HPDE6-E6E7 (cell line): ENCODE data around the gene NCAN.
"Not testable (repeated sequence)": the region's sequence is repeated elsewhere in the genome, so short reads cannot be mapped to it uniquely, and the experiment has no call there.

Experiments used
- DNase-seq: peaks from one replicate; pipeline ENCODE4 v3.0.0; 2011; ENCODE audit warnings: missing footprints; ENCODE audit errors: extremely low spot score

NCAN gene

GRCh38 chr19:19193926-19194325 lies 17.8 kb upstream of the NCAN start:
- no peak for DNase-seq

DNA sequence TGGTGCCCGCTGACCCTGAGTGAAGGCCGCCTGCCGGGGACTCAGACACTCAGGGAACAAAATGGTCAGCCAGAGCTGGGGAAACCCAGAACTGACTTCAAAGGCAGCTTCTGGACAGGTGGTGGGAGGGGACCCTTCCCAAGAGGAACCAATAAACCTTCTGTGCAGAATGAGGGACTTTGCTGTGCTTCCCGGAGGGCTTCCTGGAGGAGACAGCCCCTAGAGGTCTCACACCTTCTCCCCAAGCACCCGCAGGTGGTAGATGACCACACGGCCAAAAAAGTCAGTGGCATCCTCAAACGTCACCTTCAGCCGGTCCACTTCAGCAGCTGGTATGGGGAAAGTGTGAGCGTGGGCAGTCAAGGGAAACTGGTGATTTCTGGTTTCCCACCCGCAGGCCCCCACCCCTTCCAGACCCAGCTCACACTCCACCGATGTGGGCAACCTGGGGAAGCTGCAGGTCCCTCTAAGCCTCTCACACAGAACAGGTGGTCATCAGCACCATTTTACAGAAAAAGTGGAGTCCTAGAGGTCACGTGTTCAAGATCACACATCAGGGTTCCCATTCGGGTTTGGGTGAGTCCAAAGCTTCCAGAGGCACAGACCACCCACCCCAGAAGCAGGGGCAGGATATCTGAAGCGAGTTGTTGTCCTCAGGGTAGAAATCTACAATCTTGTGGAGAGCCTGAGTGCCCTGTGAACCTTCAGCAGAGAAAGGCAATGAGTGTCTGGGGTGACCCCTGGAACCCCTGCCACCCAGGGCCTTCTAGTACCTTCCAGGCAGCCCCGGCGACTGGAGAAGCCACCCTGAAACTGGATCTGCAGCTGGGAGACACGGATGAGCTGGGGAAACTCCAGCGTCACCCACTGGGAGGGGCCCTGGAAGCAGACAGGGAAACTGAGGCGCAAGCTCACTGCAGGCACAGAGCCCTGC lies 9.8 kb upstream of the NCAN start:
- DNase-seq, result no peak

DNA sequence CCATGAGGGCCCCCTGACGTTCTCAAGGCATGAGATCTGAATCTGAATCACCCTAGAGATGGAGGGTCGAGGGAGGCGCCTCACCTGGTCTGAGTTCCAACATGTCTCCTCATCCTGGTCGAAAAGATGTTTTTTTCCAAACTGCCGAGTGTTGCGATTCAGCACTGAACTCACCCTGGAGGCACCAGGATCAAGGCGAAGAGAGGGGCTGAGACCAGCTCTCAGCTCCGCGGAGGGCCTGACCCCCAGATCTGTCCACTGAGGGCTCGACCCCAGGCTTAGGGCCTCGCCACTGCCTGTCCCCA lies 9.1 kb upstream of the NCAN start:
- no peak for DNase-seq

DNA sequence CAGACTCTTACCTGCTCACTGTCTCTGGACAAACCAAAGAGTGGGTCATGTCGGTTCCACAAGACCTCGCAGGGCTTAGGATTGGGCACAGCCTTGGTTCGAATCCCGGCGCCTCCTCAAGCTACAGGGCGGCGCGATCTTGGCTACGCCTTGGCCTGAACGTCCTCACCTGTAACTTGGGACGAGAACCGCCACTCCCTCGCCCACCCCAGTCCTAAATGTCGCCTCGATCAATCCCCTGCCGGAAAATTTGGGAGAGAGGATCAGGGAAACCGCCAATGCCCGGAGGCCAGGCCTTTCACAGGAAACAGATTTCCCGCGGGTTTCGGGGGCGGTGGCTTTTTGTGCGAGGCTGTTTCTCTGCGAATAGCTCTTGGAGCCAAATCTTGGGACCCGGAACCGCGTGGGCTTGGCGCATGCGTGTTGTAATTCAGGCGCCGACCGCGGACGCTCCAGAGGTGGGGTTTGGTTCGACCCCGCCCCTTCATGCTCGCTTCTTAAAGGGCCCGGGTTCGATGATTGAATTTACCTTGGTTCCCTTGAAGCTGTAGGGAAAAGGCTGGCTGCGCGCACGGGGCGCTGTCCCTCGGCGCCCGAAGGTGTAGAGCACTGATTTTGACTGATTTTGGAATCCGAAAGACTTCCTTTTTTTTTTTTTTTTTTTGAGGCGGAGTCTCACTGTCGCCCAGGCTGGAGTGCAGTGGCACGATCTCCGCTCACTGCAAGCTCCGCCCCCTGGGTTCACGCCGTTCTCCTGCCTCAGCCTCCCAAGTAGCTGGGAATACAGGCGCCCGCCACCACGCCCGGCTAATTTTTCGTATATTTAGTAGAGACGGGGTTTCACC lies 8.5 kb upstream of the NCAN start, which contains the start of gene NR2C2AP:
Gene NR2C2AP, minus strand, starts transcription at position 403 of the 845 bp plus-strand sequence. Its CDS starts 354 bp downstream, at position 49.
- peak; percentile 97 for DNase-seq

GRCh38 chr19:19204181-19204580 lies 7.6 kb upstream of the NCAN start:
- DNase-seq, result no peak

GRCh38 chr19:19205416-19206410 lies 6.0 kb upstream of the NCAN start:
- no peak for DNase-seq

DNA sequence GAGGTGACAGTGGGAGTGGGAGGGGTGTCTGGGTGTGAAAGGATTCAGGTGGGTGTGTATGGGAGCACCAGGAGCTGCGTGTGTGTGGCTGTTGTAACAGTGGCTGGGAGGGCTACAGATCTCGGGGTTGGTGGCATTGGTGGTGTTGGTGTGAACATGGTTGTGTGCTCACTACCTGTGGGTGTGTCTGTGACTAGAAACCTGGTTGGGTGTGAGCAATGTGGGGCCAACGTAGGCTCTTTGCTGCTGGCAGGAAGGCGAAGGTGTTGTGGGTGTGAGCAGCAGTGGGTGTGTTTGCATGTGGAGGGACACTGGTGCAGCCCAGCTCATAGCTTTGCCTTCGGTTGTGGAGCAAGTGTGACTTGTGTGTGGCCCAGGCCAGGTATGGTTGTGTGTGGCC lies 4.8 kb upstream of the NCAN start:
- DNase-seq, result no peak

DNA sequence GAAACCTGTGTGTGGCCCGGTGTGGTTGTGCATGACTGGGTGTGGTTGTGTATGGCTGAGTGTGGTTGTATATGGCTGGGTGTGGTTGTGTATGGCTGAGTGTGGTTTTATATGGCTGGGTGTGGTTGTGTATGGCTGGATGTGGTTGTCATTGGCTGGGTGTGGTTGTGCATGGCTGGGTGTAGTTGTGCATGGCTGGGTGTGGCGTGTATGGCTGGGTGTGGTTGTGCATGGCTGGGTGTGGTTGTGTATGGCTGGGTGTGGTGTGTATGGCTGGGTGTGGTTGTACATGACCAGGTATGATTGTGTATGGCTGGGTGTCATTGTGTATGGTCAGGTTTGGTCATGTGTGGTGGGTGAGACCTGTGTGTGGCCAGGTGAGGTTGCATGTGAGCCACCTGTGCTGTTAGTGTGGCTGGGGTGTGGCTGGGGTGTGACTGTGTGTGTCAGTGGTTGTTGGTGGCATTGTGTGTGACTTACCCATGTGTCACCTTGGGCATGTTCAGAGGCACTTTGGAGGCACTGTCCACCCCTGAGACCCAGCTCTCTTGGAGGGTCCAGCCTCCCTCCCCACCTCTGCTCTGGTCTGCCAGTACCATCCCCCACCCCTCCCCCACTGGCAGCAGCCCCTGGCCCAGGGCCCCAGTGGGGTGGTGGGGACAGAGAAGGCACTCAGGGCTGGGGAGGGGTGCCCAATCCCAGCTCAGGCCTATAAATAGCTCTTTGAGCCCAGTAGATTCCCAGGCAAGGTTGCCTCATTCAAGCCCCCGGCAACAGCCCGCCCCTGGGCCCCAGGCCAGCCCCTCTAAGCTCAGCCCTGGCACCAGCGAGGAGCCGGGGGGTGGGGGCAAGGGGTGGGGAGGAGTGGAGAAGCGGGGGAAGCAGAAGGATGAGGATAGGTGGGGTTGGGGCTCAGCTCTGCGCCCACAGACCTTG lies 3.9 kb upstream of the NCAN start:
- DNase-seq, result no peak

- DNase-seq, result no peak
These were observed 2.4 kb upstream of the NCAN start for GRCh38 chr19:19209372-19209771.

DNA sequence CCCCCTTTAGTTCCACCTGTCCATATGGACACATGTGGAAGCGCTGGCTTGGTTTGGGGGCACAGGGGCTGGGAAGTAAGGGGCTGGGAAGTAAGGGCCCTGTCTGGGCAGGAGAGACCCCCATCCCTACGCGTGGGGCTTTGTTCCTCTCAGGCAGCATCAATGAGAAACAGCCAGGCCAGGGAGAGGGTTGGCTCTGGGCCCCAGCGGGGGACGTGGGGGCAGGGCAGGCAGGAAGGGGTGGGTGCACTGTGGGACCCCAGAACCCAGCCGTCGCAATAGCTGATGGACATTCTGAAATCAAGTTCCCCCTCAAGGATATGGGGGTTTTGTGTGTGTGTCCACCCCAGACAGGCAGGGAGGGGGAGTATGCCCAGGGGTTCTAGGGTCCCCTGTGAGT lies 1.2 kb downstream of the NCAN start:
- DNase-seq, result no peak

DNA sequence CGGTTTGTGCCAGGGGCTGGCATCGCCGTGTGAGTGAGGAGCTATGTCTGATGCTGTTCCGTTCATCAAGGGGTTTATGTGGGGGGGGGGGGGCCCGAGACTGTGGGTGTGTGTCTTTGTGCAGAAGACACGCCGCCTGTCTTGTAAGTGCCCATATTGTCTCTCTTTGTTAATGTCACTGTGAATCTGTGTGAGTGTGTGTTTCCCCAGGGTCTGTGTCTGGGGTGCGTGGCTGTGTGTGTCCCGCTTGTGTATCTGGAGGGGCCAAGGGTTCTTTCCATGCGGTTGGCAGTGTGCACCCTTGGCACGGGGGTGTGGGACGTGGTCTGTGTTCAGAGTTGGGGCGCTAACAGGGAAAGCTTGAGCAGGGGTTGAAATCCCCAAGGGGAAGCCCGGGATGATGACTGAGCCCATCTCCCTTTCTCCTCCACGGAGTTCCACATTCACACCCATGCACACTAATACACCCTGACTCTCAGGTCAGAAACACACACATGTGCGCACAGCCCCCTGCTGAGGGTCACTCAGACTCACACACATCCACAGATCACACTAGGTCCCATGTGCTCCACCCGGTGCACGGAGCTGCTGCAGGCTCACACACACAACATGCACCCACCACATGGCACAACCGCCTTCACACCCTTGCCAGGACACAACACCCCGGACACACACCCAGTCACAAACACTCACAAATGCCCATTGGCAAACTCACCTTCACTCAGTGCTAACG lies 1.8 kb downstream of the NCAN start:
- DNase-seq, result no peak

DNA sequence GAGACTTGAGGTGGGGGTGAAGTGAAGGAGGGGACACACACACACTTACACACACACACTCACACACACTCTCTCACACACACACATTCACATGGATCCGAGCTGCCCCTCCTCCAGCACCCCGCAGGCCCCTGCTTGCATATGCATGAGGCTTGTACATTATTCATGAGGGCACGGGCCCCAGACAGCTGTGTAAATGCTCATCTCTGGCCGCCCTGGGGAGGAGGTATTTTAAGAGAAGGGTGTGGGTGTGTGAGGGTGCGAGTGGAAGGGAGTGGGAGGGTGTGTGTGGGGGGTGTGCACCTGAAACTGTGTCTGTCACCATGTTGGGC lies 2.4 kb downstream of the NCAN start:
- no peak for DNase-seq

GRCh38 chr19:19214892-19215291 lies 3.1 kb downstream of the NCAN start:
- DNase-seq, result no peak

DNA sequence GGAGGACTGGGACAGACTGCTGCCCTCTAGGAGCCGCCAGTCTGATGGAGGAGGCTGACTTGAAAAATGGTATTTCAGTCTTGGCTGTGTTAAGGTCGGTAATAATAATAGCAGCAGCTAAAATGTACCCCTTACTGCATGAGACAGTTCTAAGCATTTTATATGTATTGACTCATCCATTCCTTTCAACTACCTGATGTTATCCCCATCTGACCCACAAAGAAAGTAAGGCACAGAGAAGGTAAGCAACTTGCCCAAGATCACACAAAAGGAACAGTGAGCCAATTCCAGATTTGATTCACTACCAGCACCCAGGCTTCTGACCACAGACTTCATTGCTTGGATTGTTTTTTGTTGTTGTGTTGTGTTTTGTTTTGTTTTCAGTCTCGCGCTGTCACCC lies 4.0 kb downstream of the NCAN start:
- no peak for DNase-seq

DNA sequence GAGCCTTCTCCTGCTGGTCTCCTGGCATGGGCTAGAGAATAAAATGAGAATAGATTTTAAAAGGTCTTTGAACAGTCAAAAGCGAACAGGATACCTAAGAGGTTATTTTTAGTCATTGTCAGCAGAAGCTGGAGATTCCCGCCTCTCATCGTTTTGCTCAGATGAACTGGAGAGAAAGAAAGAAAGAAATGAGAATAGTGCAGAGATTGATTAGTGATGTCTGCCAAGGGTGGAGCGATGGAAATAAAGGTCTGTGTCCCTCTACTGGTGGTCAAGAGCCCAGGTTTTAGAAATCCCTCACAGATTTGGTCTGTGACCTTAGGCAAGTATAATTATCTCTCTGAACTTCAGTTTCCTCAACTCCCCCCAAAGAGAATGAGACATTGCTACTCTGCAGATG lies 5.3 kb downstream of the NCAN start:
- no peak for DNase-seq

DNA sequence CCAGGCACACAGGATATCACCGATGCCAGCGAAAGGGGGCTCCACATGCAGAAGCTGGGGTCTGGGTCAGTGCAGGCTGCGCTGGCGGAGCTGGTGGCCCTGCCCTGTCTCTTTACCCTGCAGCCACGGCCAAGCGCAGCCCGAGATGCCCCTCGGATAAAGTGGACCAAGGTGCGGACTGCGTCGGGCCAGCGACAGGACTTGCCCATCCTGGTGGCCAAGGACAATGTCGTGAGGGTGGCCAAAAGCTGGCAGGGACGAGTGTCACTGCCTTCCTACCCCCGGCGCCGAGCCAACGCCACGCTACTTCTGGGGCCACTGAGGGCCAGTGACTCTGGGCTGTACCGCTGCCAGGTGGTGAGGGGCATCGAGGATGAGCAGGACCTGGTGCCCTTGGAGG lies 7.2 kb downstream of the NCAN start:
- no peak for DNase-seq

- DNase-seq, result not testable (repeated sequence)
These were observed 9.2 kb downstream of the NCAN start for GRCh38 chr19:19221000-19221399.

DNA sequence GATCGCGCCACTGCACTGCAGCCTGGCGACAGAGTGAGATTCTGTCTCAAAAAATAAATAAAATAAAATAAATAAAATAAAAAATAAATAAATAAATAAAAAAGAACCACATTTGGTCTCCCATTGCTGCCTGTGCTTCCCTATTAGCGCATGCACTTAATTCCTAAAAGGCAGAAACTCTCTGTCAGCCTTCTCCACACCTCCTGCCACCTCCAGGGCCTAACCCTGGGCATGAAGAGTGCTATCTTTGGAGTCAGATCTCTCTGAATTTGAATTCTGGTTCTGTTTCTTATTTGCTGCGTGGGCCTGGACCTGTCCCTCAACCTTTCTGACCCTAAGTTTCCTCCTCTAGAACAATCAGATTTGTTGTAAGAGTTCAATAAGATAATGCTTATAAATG lies 11.3 kb downstream of the NCAN start:
- DNase-seq, result no peak

- DNase-seq, result no peak
These were observed 11.9 kb downstream of the NCAN start for GRCh38 chr19:19223636-19224035.
